Measurements from ENCODE around the gene RABL3. TPM values are rescaled to one million over a fixed set of nuclear protein-coding genes. Genes with fewer than 3 reads are reported as not detected.

The RABL3 gene
- total RNA-seq, 1 experiment from 2014 or later = 21.8 TPM

GRCh38 chr3:120780977-120781376 lies 38.7 kb upstream of the RABL3 start:
- DNase-seq (ENCODE audit: unreplicated experiment) = peak; percentile 84
- BruUV-seq (replicated peaks) = no TSS peak
- ChIA-PET CTCF (interaction anchor here (0.5 to 7.4 kb wide), 7 partner anchors 14 to 363 kb away, joined by 3 to 44 read pairs (median 5); no protein-coding TSS in a partner anchor), POLR2A (interaction anchor here (0.7 kb wide), 1 partner anchor 40 kb away, joined by 3 read pairs; no protein-coding TSS in a partner anchor)
- Mint-ChIP-seq H3K27me3 (ENCODE audit: insufficient read depth, unreplicated experiment) (no peaks in the 10 kb centered on the region), H3K27ac (ENCODE audit: low read depth, unreplicated experiment) (peak overlapping the region; percentile 49), H3K4me3 (ENCODE audit: unreplicated experiment) (peak overlapping the region; percentile 12), H3K4me1 (ENCODE audit: insufficient read depth, unreplicated experiment) (peaks cover 12% of the 10 kb centered on the region), H3K9me3 (ENCODE audit: unreplicated experiment) (no peaks in the 10 kb centered on the region), H3K36me3 (ENCODE audit: insufficient read depth, unreplicated experiment) (peaks cover 7% of the 10 kb centered on the region)
- intact Hi-C loops (cut with micrococcal nuclease) = no loop called here
- no peak for TF ChIP-seq CTCF (IDR thresholded peaks at IDR 0.05; ENCODE audit: unreplicated experiment)

- Mint-ChIP-seq H3K4me3 (ENCODE audit: unreplicated experiment) (no peak overlapping the region), H3K27me3 (ENCODE audit: insufficient read depth, unreplicated experiment) (no peaks in the 10 kb centered on the region), H3K4me1 (ENCODE audit: insufficient read depth, unreplicated experiment) (peaks cover 12% of the 10 kb centered on the region), H3K9me3 (ENCODE audit: unreplicated experiment) (no peaks in the 10 kb centered on the region), H3K27ac (ENCODE audit: low read depth, unreplicated experiment) (no peak overlapping the region), H3K36me3 (ENCODE audit: insufficient read depth, unreplicated experiment) (peaks cover 7% of the 10 kb centered on the region)
- intact Hi-C loops (cut with micrococcal nuclease) = no loop called here
- ChIA-PET CTCF (interaction anchor here (1.5 to 7.4 kb wide), 3 partner anchors 16 to 361 kb away, joined by 8 to 44 read pairs (median 14); no protein-coding TSS in a partner anchor), POLR2A (no interaction called here)
- no peak for TF ChIP-seq CTCF (IDR thresholded peaks at IDR 0.05; ENCODE audit: unreplicated experiment)
- DNase-seq (ENCODE audit: unreplicated experiment) = no peak
- no TSS peak for BruUV-seq (replicated peaks)
These were observed 36.5 kb upstream of the RABL3 start for GRCh38 chr3:120778776-120779175.

- Mint-ChIP-seq H3K36me3 (ENCODE audit: insufficient read depth, unreplicated experiment) (peaks cover 16% of the 10 kb centered on the region), H3K9me3 (ENCODE audit: unreplicated experiment) (no peaks in the 10 kb centered on the region), H3K4me3 (ENCODE audit: unreplicated experiment) (no peak overlapping the region), H3K4me1 (ENCODE audit: insufficient read depth, unreplicated experiment) (peaks cover 4% of the 10 kb centered on the region), H3K27me3 (ENCODE audit: insufficient read depth, unreplicated experiment) (no peaks in the 10 kb centered on the region), H3K27ac (ENCODE audit: low read depth, unreplicated experiment) (no peak overlapping the region)
- intact Hi-C loops (cut with micrococcal nuclease) = no loop called here
- ChIA-PET POLR2A (interaction anchor here (0.6 kb wide), 1 partner anchor 208 kb away, joined by 3 read pairs; no protein-coding TSS in a partner anchor), CTCF (interaction anchor here (0.6 to 0.9 kb wide), 2 partner anchors 19 to 623 kb away, joined by 3 read pairs; no protein-coding TSS in a partner anchor)
- TF ChIP-seq CTCF (IDR thresholded peaks at IDR 0.05; ENCODE audit: unreplicated experiment) = no peak
- no TSS peak for BruUV-seq (replicated peaks)
- DNase-seq (ENCODE audit: unreplicated experiment) = no peak
These were observed 33.1 kb upstream of the RABL3 start for GRCh38 chr3:120775411-120775810.

- Mint-ChIP-seq H3K36me3 (ENCODE audit: insufficient read depth, unreplicated experiment) (peaks cover 16% of the 10 kb centered on the region), H3K27ac (ENCODE audit: low read depth, unreplicated experiment) (no peak overlapping the region), H3K4me3 (ENCODE audit: unreplicated experiment) (no peak overlapping the region), H3K9me3 (ENCODE audit: unreplicated experiment) (no peaks in the 10 kb centered on the region), H3K27me3 (ENCODE audit: insufficient read depth, unreplicated experiment) (no peaks in the 10 kb centered on the region), H3K4me1 (ENCODE audit: insufficient read depth, unreplicated experiment) (no peaks in the 10 kb centered on the region)
- no TSS peak for BruUV-seq (replicated peaks)
- ChIA-PET POLR2A (no interaction called here), CTCF (interaction anchor here (2.6 kb wide), 1 partner anchor 21 kb away, joined by 17 read pairs; no protein-coding TSS in a partner anchor)
- DNase-seq (ENCODE audit: unreplicated experiment) = no peak
- intact Hi-C loops (cut with micrococcal nuclease) = no loop called here
- no peak for TF ChIP-seq CTCF (IDR thresholded peaks at IDR 0.05; ENCODE audit: unreplicated experiment)
These were observed 31.6 kb upstream of the RABL3 start for GRCh38 chr3:120773932-120774331.
